Measurements from ENCODE around the gene APCS. TPM values are rescaled to one million over a fixed set of nuclear protein-coding genes. Genes with fewer than 3 reads are reported as not detected.

Gene APCS
- total and polyA plus RNA-seq, 8 donors = not detected

DNA sequence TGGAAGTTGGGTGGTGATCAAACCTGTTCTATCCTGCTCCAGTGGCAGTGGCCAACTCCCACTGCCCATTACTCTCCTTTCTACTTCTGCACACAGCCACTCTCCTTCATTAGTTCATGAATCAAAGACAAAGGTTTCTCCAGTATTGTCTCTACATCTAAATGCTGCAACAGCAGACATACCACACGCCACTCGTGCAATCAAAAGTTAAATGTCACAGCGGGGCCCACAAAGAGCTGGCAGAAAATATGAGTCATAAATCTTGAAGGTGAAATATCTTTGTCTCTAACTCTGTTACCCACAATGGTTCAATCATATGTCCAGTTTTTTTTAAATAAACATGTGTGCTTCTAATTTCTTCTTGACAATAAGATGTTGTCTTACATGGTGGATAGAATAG is 13.3 kb downstream of the APCS start:
- intact Hi-C loops (cut with DNase I) = no loop called here

DNA sequence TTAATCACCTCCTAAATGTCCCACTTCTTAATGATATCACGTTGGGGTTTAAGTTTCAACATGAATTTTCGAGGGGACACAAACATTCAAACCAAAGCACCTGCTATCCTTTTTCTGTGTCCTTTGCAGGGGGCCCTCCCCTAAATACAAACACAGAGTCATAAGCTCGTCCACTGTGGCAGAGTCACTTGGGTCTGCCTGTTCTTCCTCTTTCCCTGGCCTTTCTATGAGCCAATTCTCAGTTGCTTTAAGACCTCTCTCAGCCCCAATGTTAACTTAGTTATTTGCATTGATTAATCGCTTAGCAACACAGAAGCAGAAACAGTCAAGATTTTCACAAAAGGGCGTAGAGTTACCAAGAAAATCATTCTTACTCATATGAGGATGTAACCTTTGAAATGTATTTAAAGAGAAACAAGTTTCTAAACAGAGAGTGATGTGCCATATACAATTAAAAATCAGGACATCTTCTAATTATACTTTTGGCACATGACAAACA is 14.9 kb downstream of the APCS start:
- Histone ChIP-seq H3K27ac (no peak overlapping the region), H3K4me1 (no peaks in the 10 kb centered on the region), H3K4me3 (no peak overlapping the region), H3K36me3 (no peaks in the 10 kb centered on the region), H3K9me3 (no peaks in the 10 kb centered on the region), H3K27me3 (no peaks in the 10 kb centered on the region)
- intact Hi-C loops (cut with DNase I) = no loop called here
- no peak for ATAC-seq
- TF ChIP-seq, protein P1, sequence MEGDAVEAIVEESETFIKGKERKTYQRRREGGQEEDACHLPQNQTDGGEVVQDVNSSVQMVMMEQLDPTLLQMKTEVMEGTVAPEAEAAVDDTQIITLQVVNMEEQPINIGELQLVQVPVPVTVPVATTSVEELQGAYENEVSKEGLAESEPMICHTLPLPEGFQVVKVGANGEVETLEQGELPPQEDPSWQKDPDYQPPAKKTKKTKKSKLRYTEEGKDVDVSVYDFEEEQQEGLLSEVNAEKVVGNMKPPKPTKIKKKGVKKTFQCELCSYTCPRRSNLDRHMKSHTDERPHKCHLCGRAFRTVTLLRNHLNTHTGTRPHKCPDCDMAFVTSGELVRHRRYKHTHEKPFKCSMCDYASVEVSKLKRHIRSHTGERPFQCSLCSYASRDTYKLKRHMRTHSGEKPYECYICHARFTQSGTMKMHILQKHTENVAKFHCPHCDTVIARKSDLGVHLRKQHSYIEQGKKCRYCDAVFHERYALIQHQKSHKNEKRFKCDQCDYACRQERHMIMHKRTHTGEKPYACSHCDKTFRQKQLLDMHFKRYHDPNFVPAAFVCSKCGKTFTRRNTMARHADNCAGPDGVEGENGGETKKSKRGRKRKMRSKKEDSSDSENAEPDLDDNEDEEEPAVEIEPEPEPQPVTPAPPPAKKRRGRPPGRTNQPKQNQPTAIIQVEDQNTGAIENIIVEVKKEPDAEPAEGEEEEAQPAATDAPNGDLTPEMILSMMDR (IDR thresholded peaks at IDR 0.05) = no peak
- no peak for DNase-seq

More for the DNA sequence above, 13.3 kb downstream of the APCS start:
- DNase-seq (no peak), ATAC-seq (no peak)
- TF ChIP-seq, protein P1 (IDR thresholded peaks at IDR 0.05) = no peak
- Histone ChIP-seq H3K4me1 (no peaks in the 10 kb centered on the region), H3K36me3 (no peaks in the 10 kb centered on the region), H3K9me3 (no peaks in the 10 kb centered on the region), H3K4me3 (no peak overlapping the region), H3K27me3 (no peaks in the 10 kb centered on the region), H3K27ac (no peak overlapping the region)

DNA sequence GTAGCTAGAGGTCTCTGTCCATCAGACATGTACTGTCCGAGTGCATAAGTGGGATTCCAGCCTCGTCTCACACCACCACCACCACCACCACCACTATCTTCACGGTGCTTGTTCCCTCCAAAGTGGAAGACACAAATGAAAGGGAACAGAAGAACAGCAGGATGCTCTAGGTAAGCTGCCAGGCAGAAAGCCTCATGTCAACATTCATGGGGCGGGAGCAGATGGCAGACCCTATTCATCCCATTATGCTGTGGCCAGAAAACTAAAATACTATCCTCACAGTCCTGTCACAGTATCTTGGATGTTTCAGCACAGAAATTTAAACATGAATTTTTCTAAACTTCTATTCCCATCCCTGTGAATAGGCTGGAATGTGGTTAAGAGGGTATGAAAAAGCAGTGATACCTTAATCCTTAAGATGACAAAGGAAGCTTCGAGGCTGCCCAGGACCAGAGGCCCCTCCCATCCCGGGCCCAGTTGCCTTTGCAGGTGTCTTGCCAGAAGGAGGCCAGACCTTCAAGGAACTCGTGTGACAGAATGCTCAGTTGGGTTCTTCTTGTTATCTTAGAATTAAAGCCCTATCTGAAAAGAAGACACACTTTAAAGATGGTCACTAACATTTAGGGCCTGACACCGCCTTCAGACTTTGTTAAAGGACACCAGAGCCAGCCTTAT is 24.7 kb downstream of the APCS start:
- H3K36me3 ChIP-seq = no peaks in the 10 kb centered on the region
- peaks cover 0 to 4% of the 10 kb centered on the region in 2 donors for H3K9me3 ChIP-seq
- no peaks in the 10 kb centered on the region for H3K27me3 ChIP-seq
- H3K4me1 ChIP-seq = no peaks in the 10 kb centered on the region
- no peak for ATAC-seq
- intact Hi-C loops (cut with DNase I) = no loop called here
- DNase-seq = no peak
- TF ChIP-seq, protein P1 (IDR thresholded peaks at IDR 0.05) = no peak
- no peak overlapping the region for H3K4me3 ChIP-seq
- H3K27ac ChIP-seq = no peak overlapping the region

DNA sequence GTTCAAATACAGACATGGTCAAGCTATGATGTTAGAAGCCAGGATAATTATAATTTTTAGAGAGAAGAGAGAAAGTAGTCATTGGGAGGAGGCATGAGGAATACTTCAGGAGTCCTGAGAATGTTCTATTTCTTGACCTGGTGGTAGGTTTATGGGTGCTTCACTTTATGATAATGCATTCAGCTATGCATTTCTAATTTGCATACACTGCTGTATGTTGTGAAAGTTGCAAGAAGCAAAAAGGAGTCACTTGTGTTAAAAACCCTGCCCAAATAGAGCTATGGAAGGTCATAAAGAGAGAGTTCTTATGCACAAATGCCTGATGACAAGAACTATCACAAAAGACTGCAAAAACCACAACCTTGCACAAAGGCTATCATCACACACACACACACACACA is 45.3 kb downstream of the APCS start:
- Histone ChIP-seq H3K27me3 (no peaks in the 10 kb centered on the region), H3K36me3 (no peaks in the 10 kb centered on the region), H3K9me3 (peaks cover 0 to 7% of the 10 kb centered on the region in 2 donors), H3K4me1 (no peaks in the 10 kb centered on the region), H3K4me3 (no peak overlapping the region), H3K27ac (no peak overlapping the region)
- no peak for DNase-seq
- TF ChIP-seq, protein P1 (IDR thresholded peaks at IDR 0.05) = no peak
- ATAC-seq = no peak
- intact Hi-C loops (cut with DNase I) = no loop called here

Other genes with a start within 250 kb of the APCS start
- not detected for gene OR10J4, start 155.6 kb upstream of the APCS start, total RNA-seq
- not detected for gene OR10J4, start 155.6 kb upstream of the APCS start, polyA plus RNA-seq (ENCODE audit: insufficient read length in 6 of 6)
- not detected for gene OR10J1, start 148.1 kb upstream of the APCS start, total RNA-seq
- under 1 TPM in 4 of 6 donors, not detected in 2; 0.06 to 0.10 (median 0.07) TPM for gene OR10J1, start 148.1 kb upstream of the APCS start, polyA plus RNA-seq (ENCODE audit: insufficient read length in 6 of 6)
- not detected for gene OR10J5, start 51.8 kb upstream of the APCS start, total RNA-seq
- not detected for gene OR10J5, start 51.8 kb upstream of the APCS start, polyA plus RNA-seq (ENCODE audit: insufficient read length in 6 of 6)
- gene CRP, start 126.8 kb downstream of the APCS start, total RNA-seq = not detected
- gene CRP, start 126.8 kb downstream of the APCS start, polyA plus RNA-seq (ENCODE audit: insufficient read length in 6 of 6) = not detected
- 10 to 100 TPM; 49.5 to 56.4 TPM for gene DUSP23, start 193.1 kb downstream of the APCS start, total RNA-seq
- 10 to 100 TPM; 10.1 to 16.4 (median 12.8) TPM for gene DUSP23, start 193.1 kb downstream of the APCS start, polyA plus RNA-seq (ENCODE audit: insufficient read length in 6 of 6)
- 1 to 10 TPM in 1 of 2 donors, under 1 TPM in 1; 0.73 to 2.2 TPM for gene FCRL6, start 214.5 kb downstream of the APCS start, total RNA-seq
- under 1 TPM; 0.38 to 0.63 (median 0.44) TPM for gene FCRL6, start 214.5 kb downstream of the APCS start, polyA plus RNA-seq (ENCODE audit: insufficient read length in 6 of 6)
- 10 to 100 TPM; 15.2 to 41.3 TPM for gene SLAMF8, start 239.0 kb downstream of the APCS start, total RNA-seq
- gene SLAMF8, start 239.0 kb downstream of the APCS start, polyA plus RNA-seq (ENCODE audit: insufficient read length in 6 of 6) = 1 to 10 TPM in 2 of 6 donors, under 1 TPM in 4; 0.28 to 1.4 (median 0.52) TPM